HCT116 (cell line): ENCODE data around the gene ZNF462. TPM values are rescaled to one million over a fixed set of nuclear protein-coding genes. Genes with fewer than 3 reads are reported as not detected.

Source experiments
- ATAC-seq: fragments of 200-7000 bp; cut with Tn5 transposase; 2 replicates; pipeline ENCODE4 v1.9.1; 2020; ENCODE audit warnings: mild to moderate bottlenecking, moderate library complexity
- BruUV-seq: library from RNA; stranded (reverse); fragments of 400-500 nt; replicated peaks from 2 replicates; lab custom pipeline; 2021; lab: Mats Ljungman, UMichigan
- CTCF ChIA-PET: fragments of 300-600 bp; sonication (Branson Sonifier 250); formaldehyde crosslinking; loops from one replicate; lab custom pipeline; 2021; ENCODE audit warnings: antibody characterized with exemption; lab: Charles Lee
- POLR2A ChIA-PET: fragments of 300-600, 350-600 bp; sonication (Branson Sonifier 250); formaldehyde crosslinking; loops from one replicate; lab custom pipeline; 2021; ENCODE audit warnings: antibody characterized with exemption; lab: Charles Lee
- RAD21 ChIA-PET, 2 experiments: fragments of 300-600 bp; sonication (Branson Sonifier 250); formaldehyde crosslinking; loops; one replicate each; lab custom pipeline; 2023; ENCODE audit warnings: low total read pairs in 2 of 2; ENCODE audit not compliant: uncharacterized antibody in 2 of 2, unreplicated experiment in 2 of 2, low non-redundant PET in 1 of 2; lab: Charles Lee
- DNase-seq: peaks from one replicate; pipeline ENCODE4 v3.0.0-alpha.2; 2010; ENCODE audit warnings: low read depth, low spot score
- H2AFZ ChIP-seq: fragments of 200-600 bp; shearing (Covaris generic), sonication (generic); 2 replicates; pipeline ENCODE4 v1.6.1; 2017; ENCODE audit warnings: low read depth, mixed run types, mixed read lengths, antibody characterized with exemption, low read length; ENCODE audit not compliant: poor library complexity, severe bottlenecking
- H3K27ac ChIP-seq: 2 replicates; pipeline ENCODE4 v1.5.1; 2012; ENCODE audit warnings: low read depth, low read length
- H3K27me3 ChIP-seq: fragments of 200-600 bp; sonication (generic); 2 replicates; pipeline ENCODE4 v1.6.1; 2016; ENCODE audit warnings: mixed run types, low read length, mixed read lengths; ENCODE audit not compliant: insufficient read depth
- H3K36me3 ChIP-seq, 2 experiments: fragments of 200-500 bp in 1 of 2; fragments of 200-600 bp in 1 of 2; sonication (Bioruptor generic) in 1 of 2; sonication (generic) in 1 of 2; 2 replicates each; pipeline versions ENCODE4 v1.5.1 to v1.6.1; 2014 to 2016; ENCODE audit warnings: low read length in 2 of 2, inconsistent platforms in 1 of 2, mixed read lengths in 1 of 2, mixed run types in 1 of 2; ENCODE audit not compliant: insufficient read depth in 2 of 2, control insufficient read depth in 1 of 2
- H3K4me1 ChIP-seq, 2 experiments: fragments of 200-600 bp in 1 of 2; sonication (generic) in 1 of 2; 2 replicates each; pipeline versions ENCODE4 v1.5.1 to v1.6.1; 2012 to 2017; ENCODE audit warnings: low read length in 2 of 2, inconsistent platforms in 1 of 2, mild to moderate bottlenecking in 1 of 2, mixed read lengths in 1 of 2, mixed run types in 1 of 2, moderate library complexity in 1 of 2; ENCODE audit not compliant: insufficient read depth in 2 of 2, control insufficient read depth in 1 of 2
- H3K4me2 ChIP-seq: fragments of 200-600 bp; sonication (generic); 2 replicates; pipeline ENCODE4 v1.6.1; 2017; ENCODE audit warnings: mixed run types, low read length, mixed read lengths
- H3K4me3 ChIP-seq, 2 experiments: fragments of 200-600 bp in 1 of 2; sonication (generic) in 1 of 2; replicated peaks in 1 of 2; 2 replicates each; pipeline ENCODE4 v1.5.1; 2011 to 2016; ENCODE audit warnings: low read length in 2 of 2, control low read depth in 1 of 2, low read depth in 1 of 2, mild to moderate bottlenecking in 1 of 2, mixed read lengths in 1 of 2, mixed run types in 1 of 2
- H3K79me2 ChIP-seq: fragments of 200-600 bp; sonication (generic); 2 replicates; pipeline ENCODE4 v1.6.1; 2017; ENCODE audit warnings: mild to moderate bottlenecking, mixed run types, low read length, moderate library complexity, mixed read lengths; ENCODE audit not compliant: insufficient read depth
- H3K9ac ChIP-seq: fragments of 200-600 bp; sonication (generic); 2 replicates; pipeline ENCODE4 v1.6.1; 2016; ENCODE audit warnings: low read length, mixed read lengths
- H3K9me2 ChIP-seq: fragments of 200-600 bp; sonication (generic), shearing (Covaris generic); 2 replicates; pipeline ENCODE4 v1.6.1; 2017; ENCODE audit warnings: mixed run types, mild to moderate bottlenecking, moderate library complexity; ENCODE audit not compliant: insufficient read depth
- H3K9me3 ChIP-seq, 2 experiments: fragments of 200-500 bp in 1 of 2; fragments of 200-600 bp in 1 of 2; sonication (Bioruptor generic) in 1 of 2; sonication (generic) in 1 of 2; 2 replicates each; pipeline ENCODE4 v1.6.1; 2014 to 2017; ENCODE audit warnings: low read length in 2 of 2, mixed read lengths in 2 of 2, inconsistent platforms in 1 of 2, low read depth in 1 of 2, mild to moderate bottlenecking in 1 of 2, mixed run types in 1 of 2, moderate library complexity in 1 of 2; ENCODE audit not compliant: control insufficient read depth in 1 of 2, insufficient read depth in 1 of 2
- H4K20me1 ChIP-seq: fragments of 200-600 bp; sonication (generic), shearing (Covaris generic); 2 replicates; pipeline ENCODE4 v1.6.1; 2017; ENCODE audit warnings: mixed run types, mild to moderate bottlenecking, moderate library complexity; ENCODE audit not compliant: insufficient read depth
- CBX3 ChIP-seq: IDR thresholded peaks from 2 replicates; pipeline ENCODE4 v1.6.1; 2012; ENCODE audit warnings: low read depth
- ELF1 ChIP-seq: IDR thresholded peaks from 2 replicates; pipeline ENCODE4 v1.6.1; 2012; ENCODE audit warnings: low read depth, borderline replicate concordance
- EZH2 ChIP-seq: fragments of 200-600 bp; sonication (generic); IDR thresholded peaks from 2 replicates; pipeline ENCODE4 v1.6.1; 2017; ENCODE audit warnings: antibody characterized with exemption, mixed run types
- JUND ChIP-seq: IDR thresholded peaks from 2 replicates; pipeline ENCODE4 v1.6.1; 2012
- POLR2A ChIP-seq: IDR thresholded peaks from 2 replicates; pipeline ENCODE4 v1.7.0; 2011; ENCODE audit warnings: borderline replicate concordance; ENCODE audit not compliant: insufficient read depth, insufficient read length; ENCODE audit errors: extremely low read depth
- POLR2AphosphoS5 ChIP-seq: IDR thresholded peaks from 2 replicates; pipeline ENCODE4 v1.6.1; 2011; ENCODE audit warnings: mild to moderate bottlenecking, low read depth, low read length, moderate library complexity
- RAD21 ChIP-seq: IDR thresholded peaks from 2 replicates; pipeline ENCODE4 v1.6.1; 2012; ENCODE audit warnings: low read depth, mild to moderate bottlenecking
- SIN3A ChIP-seq: IDR thresholded peaks from 2 replicates; pipeline ENCODE4 v1.6.1; 2012; ENCODE audit warnings: low read depth
- SP1 ChIP-seq: IDR thresholded peaks from 2 replicates; pipeline ENCODE4 v1.6.1; 2012; ENCODE audit warnings: low read depth
- YY1 ChIP-seq: IDR thresholded peaks from 2 replicates; pipeline ENCODE4 v1.6.1; 2011; ENCODE audit warnings: low read length, low read depth, moderate library complexity, mild to moderate bottlenecking; ENCODE audit not compliant: insufficient replicate concordance; ENCODE audit errors: extremely low read depth
- ZFX ChIP-seq: fragments of 450-650 bp; IDR thresholded peaks from 2 replicates; pipeline ENCODE4 v1.6.1; 2017
- ZNF274 ChIP-seq: fragments of 200-500 bp; sonication (Bioruptor generic); IDR thresholded peaks from 2 replicates; pipeline ENCODE4 v1.6.1; 2014; ENCODE audit warnings: mild to moderate bottlenecking, low read depth, low read length, inconsistent platforms
- intact Hi-C: fragments of 100-400 bp; cut with micrococcal nuclease; formaldehyde crosslinking; loops from 2 replicates; pipeline ENCODE4 v1.10.0; 2022
- total RNA-seq: library from RNA; stranded (reverse); gene quantifications from one replicate; pipeline ENCODE4 v1.2.1, GENCODE V29; 2021; ENCODE audit not compliant: unreplicated experiment
- TF ChIP-seq, protein P1 (sequence below), 3 experiments: fragments of 200-600 bp in 1 of 3; sonication (generic) in 1 of 3; IDR thresholded peaks in 2 of 3; conservative IDR thresholded peaks in 1 of 3; 2 replicates each; pipeline ENCODE4 v1.5.1; 2012 to 2017; ENCODE audit warnings: low read depth in 2 of 3, low read length in 2 of 3, antibody characterized with exemption in 1 of 3, borderline replicate concordance in 1 of 3, control low read depth in 1 of 3, mild to moderate bottlenecking in 1 of 3, mixed read lengths in 1 of 3, mixed run types in 1 of 3, moderate library complexity in 1 of 3; ENCODE audit not compliant: insufficient read depth in 1 of 3
- TF ChIP-seq, protein P2 (sequence below): IDR thresholded peaks from 2 replicates; pipeline ENCODE4 v1.6.1; 2012; ENCODE audit warnings: low read depth

ZNF462 gene
- total RNA-seq, 1 experiment from 2014 or later = 18.1 TPM

DNA sequence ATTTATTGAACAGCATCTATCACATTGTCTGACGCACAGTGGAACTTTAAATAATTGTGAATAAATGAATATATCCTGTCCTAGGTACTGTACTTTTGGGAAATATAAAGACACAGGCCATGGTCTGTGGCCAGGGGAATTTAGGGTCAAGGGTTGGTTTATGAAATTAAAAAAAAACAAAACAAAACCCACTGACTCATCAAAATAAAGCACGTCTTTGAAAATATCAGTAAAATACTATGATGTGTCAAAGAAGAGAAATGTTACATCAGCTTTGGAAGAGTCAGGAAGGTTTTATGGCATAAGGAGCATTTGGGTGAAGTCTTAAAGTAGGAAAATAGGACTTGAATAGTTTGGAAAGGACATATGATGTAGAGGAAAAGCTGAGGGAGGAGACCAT lies 70.5 kb downstream of the ZNF462 start:
- Histone ChIP-seq H3K9me2 (no peaks in the 10 kb centered on the region), H3K4me1 (no peaks in the 10 kb centered on the region), H3K4me2 (no peak overlapping the region), H3K36me3 (no peaks in the 10 kb centered on the region), H3K9ac (no peak overlapping the region), H3K4me3 (no peak overlapping the region), H3K9me3 (no peaks in the 10 kb centered on the region), H3K79me2 (no peaks in the 10 kb centered on the region), H2AFZ (no peak overlapping the region), H4K20me1 (no peaks in the 10 kb centered on the region), H3K27me3 (no peaks in the 10 kb centered on the region), H3K27ac (no peak overlapping the region)
- ATAC-seq (no peak), DNase-seq (no peak)
- TF ChIP-seq ZFX = no peak
- intact Hi-C loops = no loop called here
- ChIA-PET POLR2A (no interaction called here), RAD21 (no interaction called here), CTCF (no interaction called here)
- BruUV-seq = no TSS peak

DNA sequence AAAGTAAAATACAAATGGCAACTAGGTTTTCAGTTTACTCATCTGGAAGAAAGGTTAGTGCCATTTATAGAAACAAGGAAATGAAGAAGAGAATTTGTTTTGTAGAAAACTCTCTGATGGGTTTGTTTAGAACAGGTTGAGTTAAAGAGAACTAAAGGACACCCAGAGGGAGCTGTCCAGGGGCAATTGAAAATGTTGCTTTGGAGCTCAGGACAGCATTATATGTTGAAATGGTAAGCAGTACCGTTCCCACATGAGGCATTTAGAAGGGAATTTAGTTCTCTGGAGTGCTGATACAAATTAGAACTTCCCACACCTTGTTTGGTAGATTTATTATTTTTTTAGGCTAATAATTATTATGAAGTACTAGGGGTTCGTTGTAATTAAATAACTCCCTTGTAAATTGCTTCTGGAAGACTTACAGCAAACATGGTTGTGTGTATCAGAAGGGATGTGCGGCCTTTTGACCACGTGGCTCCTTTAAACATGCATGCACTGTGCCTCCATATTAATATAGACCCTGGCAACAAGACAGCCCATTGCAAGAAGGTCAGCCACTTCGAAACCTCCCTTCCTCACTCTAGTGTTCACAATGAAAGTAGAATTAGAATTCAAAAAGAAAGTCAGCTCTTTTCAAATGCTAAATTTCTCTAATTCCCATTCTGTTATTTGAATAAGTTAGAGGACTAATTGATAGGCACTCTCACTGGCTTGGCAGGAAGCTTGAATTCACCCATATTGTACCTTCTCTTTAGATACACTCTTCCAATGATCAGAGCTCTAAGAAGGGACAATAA lies 71.7 kb downstream of the ZNF462 start:
- POLR2A ChIA-PET = no interaction called here
- RAD21 ChIA-PET = no interaction called here
- TF ChIP-seq, protein P1, sequence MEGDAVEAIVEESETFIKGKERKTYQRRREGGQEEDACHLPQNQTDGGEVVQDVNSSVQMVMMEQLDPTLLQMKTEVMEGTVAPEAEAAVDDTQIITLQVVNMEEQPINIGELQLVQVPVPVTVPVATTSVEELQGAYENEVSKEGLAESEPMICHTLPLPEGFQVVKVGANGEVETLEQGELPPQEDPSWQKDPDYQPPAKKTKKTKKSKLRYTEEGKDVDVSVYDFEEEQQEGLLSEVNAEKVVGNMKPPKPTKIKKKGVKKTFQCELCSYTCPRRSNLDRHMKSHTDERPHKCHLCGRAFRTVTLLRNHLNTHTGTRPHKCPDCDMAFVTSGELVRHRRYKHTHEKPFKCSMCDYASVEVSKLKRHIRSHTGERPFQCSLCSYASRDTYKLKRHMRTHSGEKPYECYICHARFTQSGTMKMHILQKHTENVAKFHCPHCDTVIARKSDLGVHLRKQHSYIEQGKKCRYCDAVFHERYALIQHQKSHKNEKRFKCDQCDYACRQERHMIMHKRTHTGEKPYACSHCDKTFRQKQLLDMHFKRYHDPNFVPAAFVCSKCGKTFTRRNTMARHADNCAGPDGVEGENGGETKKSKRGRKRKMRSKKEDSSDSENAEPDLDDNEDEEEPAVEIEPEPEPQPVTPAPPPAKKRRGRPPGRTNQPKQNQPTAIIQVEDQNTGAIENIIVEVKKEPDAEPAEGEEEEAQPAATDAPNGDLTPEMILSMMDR (IDR thresholded peaks at IDR 0.05 in 2 of 3, conservative IDR thresholded peaks at IDR 0.05 in 1 of 3; ENCODE audit: borderline replicate concordance in 1 of 3, insufficient read depth in 1 of 3, low read depth in 2 of 3, low read length in 2 of 3) = no peak
- TF ChIP-seq SIN3A (no peak), JUND (no peak), POLR2A (no peak), CBX3 (no peak), EZH2 (no peak), ZNF274 (no peak), RAD21 (no peak), SP1 (no peak), POLR2AphosphoS5 (no peak), ZFX (no peak), YY1 (no peak), ELF1 (no peak)
- TF ChIP-seq, protein P2, sequence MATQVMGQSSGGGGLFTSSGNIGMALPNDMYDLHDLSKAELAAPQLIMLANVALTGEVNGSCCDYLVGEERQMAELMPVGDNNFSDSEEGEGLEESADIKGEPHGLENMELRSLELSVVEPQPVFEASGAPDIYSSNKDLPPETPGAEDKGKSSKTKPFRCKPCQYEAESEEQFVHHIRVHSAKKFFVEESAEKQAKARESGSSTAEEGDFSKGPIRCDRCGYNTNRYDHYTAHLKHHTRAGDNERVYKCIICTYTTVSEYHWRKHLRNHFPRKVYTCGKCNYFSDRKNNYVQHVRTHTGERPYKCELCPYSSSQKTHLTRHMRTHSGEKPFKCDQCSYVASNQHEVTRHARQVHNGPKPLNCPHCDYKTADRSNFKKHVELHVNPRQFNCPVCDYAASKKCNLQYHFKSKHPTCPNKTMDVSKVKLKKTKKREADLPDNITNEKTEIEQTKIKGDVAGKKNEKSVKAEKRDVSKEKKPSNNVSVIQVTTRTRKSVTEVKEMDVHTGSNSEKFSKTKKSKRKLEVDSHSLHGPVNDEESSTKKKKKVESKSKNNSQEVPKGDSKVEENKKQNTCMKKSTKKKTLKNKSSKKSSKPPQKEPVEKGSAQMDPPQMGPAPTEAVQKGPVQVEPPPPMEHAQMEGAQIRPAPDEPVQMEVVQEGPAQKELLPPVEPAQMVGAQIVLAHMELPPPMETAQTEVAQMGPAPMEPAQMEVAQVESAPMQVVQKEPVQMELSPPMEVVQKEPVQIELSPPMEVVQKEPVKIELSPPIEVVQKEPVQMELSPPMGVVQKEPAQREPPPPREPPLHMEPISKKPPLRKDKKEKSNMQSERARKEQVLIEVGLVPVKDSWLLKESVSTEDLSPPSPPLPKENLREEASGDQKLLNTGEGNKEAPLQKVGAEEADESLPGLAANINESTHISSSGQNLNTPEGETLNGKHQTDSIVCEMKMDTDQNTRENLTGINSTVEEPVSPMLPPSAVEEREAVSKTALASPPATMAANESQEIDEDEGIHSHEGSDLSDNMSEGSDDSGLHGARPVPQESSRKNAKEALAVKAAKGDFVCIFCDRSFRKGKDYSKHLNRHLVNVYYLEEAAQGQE = no peak

More for the DNA sequence above, 71.7 kb downstream of the ZNF462 start:
- H3K4me2 ChIP-seq = no peak overlapping the region
- CTCF ChIA-PET = no interaction called here
- no peaks in the 10 kb centered on the region for H3K36me3 ChIP-seq
- H3K4me3 ChIP-seq = no peak overlapping the region
- H2AFZ ChIP-seq = no peak overlapping the region
- H3K9me2 ChIP-seq = no peaks in the 10 kb centered on the region
- no peak overlapping the region for H3K27ac ChIP-seq
- H4K20me1 ChIP-seq = no peaks in the 10 kb centered on the region
- H3K4me1 ChIP-seq = no peaks in the 10 kb centered on the region
- intact Hi-C loops = no loop called here
- no peaks in the 10 kb centered on the region for H3K9me3 ChIP-seq
- ATAC-seq (no peak), DNase-seq (no peak)
- H3K9ac ChIP-seq = no peak overlapping the region
- no peaks in the 10 kb centered on the region for H3K79me2 ChIP-seq
- no TSS peak for BruUV-seq
- no peaks in the 10 kb centered on the region for H3K27me3 ChIP-seq
